OCI-LY3 (cell line): Measurements from ENCODE around the gene KCTD21.

ENCODE experiments used
- H2AFZ ChIP-seq: fragments of 200-600, 300-600 bp; shearing (Covaris generic); 2 replicates; pipeline ENCODE4 v1.6.0; 2014; ENCODE audit warnings: antibody characterized with exemption, low read depth, low read length
- H3K27ac ChIP-seq: fragments of 200-600, 300-600 bp; sonication (generic); 2 replicates; pipeline ENCODE4 v1.5.1; 2014; ENCODE audit warnings: mild to moderate bottlenecking, low read length, moderate library complexity, mixed read lengths
- H3K27me3 ChIP-seq: fragments of 200-600, 300-600 bp; sonication (generic); 2 replicates; pipeline ENCODE4 v1.6.1; 2014; ENCODE audit warnings: low read depth, low read length, mixed read lengths
- H3K36me3 ChIP-seq: fragments of 200-600, 300-600 bp; sonication (generic); replicated peaks from 2 replicates; pipeline ENCODE3; 2014; ENCODE audit warnings: low read depth, low read length, mixed read lengths
- H3K4me1 ChIP-seq: fragments of 300-600, 200-600 bp; sonication (generic); 2 replicates; pipeline ENCODE4 v1.6.1; 2014; ENCODE audit warnings: low read length, mixed read lengths
- H3K4me2 ChIP-seq: fragments of 200-600, 300-600 bp; sonication (generic); 2 replicates; pipeline ENCODE4 v1.6.1; 2014; ENCODE audit warnings: low read length, mixed read lengths
- H3K4me3 ChIP-seq: fragments of 300-600, 200-600 bp; sonication (generic); 2 replicates; pipeline ENCODE4 v1.5.1; 2014; ENCODE audit warnings: antibody characterized with exemption, mild to moderate bottlenecking, low read length, moderate library complexity
- H3K79me2 ChIP-seq: fragments of 300-600, 200-600 bp; shearing (Covaris generic); 2 replicates; pipeline ENCODE4 v1.6.1; 2014; ENCODE audit warnings: mild to moderate bottlenecking, low read length, mixed read lengths
- H3K9ac ChIP-seq: fragments of 300-600, 200-600 bp; shearing (Covaris generic); 2 replicates; pipeline ENCODE4 v1.6.0; 2014; ENCODE audit warnings: mild to moderate bottlenecking, low read length, moderate library complexity
- H3K9me3 ChIP-seq: fragments of 200-600, 300-600 bp; shearing (Covaris generic); 2 replicates; pipeline ENCODE4 v1.6.1; 2014; ENCODE audit warnings: low read length, mixed read lengths; ENCODE audit not compliant: insufficient read depth
- H4K20me1 ChIP-seq: fragments of 200-600, 300-600 bp; sonication (generic); 2 replicates; pipeline ENCODE4 v1.6.1; 2016; ENCODE audit warnings: low read length, mixed read lengths; ENCODE audit not compliant: insufficient read depth
- EZH2phosphoT487 ChIP-seq: fragments of 200-600 bp; shearing (Covaris generic); IDR thresholded peaks from 2 replicates; pipeline ENCODE4 v1.6.1; 2018; ENCODE audit warnings: antibody characterized with exemption, mixed run types, low read depth
- TF ChIP-seq, protein P1 (sequence below): fragments of 200-600, 300-600 bp; sonication (generic); IDR thresholded peaks from 2 replicates; pipeline ENCODE4 v1.5.1; 2014; ENCODE audit warnings: antibody characterized with exemption, low read length, low read depth

KCTD21 gene

DNA sequence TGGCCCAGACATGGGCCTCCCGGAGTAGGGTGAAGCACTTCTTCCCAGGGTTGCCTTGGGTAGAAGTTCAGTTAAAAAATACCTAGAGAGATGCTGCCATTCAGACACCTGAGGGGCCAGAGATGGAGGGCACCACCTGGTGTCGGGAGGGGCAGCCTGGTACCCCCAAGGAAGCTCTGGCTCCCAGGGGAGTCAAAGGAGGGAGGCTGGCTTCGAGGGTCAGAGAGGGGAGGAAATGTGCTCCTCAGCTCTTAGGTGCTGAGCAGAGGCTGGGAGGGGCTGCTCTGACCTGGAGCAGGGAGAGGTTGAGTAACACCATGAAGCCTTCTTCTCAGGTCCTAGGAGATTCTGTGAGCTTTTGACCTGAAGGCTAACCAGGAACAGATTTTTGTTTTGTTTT, 1.4 kb upstream of the KCTD21 start:
- H2AFZ ChIP-seq, result no peak overlapping the region
- no peaks in the 10 kb centered on the region for H3K9me3 ChIP-seq
- no peak overlapping the region for H3K27ac ChIP-seq
- no peaks in the 10 kb centered on the region for H3K27me3 ChIP-seq
- H3K36me3 ChIP-seq, result no peaks in the 10 kb centered on the region
- no peak for TF ChIP-seq EZH2phosphoT487
- TF ChIP-seq, protein P1, sequence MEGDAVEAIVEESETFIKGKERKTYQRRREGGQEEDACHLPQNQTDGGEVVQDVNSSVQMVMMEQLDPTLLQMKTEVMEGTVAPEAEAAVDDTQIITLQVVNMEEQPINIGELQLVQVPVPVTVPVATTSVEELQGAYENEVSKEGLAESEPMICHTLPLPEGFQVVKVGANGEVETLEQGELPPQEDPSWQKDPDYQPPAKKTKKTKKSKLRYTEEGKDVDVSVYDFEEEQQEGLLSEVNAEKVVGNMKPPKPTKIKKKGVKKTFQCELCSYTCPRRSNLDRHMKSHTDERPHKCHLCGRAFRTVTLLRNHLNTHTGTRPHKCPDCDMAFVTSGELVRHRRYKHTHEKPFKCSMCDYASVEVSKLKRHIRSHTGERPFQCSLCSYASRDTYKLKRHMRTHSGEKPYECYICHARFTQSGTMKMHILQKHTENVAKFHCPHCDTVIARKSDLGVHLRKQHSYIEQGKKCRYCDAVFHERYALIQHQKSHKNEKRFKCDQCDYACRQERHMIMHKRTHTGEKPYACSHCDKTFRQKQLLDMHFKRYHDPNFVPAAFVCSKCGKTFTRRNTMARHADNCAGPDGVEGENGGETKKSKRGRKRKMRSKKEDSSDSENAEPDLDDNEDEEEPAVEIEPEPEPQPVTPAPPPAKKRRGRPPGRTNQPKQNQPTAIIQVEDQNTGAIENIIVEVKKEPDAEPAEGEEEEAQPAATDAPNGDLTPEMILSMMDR, result no peak; the same call in 1 of the 2 replicates
- H4K20me1 ChIP-seq, result no peaks in the 10 kb centered on the region
- H3K9ac ChIP-seq, result no peak overlapping the region
- H3K79me2 ChIP-seq, result no peaks in the 10 kb centered on the region
- H3K4me1 ChIP-seq, result peaks cover 22% of the 10 kb centered on the region
- H3K4me2 ChIP-seq, result peak overlapping the region; percentile 76
- H3K4me3 ChIP-seq, result peak overlapping the region; percentile 92; the same call in 1 of the 2 replicates

- Histone ChIP-seq H3K4me1 (peaks cover 22% of the 10 kb centered on the region), H3K79me2 (no peaks in the 10 kb centered on the region)
These were observed 823 bp upstream of the KCTD21 start for GRCh38 chr11:78189174-78189724.

DNA sequence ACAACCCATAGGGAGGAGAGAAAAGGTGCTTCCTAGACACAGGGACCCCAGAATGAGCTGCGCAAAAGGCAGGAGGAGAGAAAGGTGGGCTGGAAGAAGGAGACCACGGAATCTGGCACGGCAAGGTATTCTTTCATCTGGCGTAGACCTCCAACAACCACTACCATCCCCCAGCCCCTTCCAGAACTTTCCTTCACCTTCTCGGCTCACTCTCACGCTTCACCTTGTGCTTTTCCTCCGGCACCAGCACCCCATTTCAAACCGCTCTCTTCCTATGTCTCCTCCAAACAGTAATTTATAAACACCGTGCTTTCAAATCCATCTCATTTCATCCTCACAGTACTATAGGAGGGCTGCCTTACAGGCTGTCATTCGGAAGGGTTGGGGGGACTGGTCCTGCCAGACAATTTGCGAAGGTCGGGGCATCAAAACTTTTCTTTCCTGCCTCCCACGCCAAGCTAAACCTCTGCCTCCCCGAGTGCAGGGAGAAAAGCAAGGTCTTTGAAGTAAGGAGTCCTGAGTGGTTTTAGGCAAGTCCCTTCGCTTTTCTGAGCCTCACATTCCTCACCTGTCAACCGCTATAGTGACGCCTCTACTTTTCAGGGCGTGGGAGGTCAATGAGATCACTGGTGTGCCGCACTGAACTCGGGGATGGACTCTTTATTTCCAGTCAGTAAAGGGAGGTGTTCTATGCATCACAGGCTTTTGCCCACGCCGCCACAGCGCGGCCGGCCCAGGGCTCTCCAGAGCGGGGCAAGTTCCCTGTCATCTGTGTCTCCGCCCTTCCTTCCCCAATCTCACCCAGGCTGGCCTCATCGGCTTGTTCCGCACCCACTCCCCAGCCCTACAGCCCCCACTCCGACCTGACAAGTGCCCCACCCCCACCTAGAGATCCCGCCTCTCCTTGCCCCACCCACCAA, 800 bp downstream of the KCTD21 start:
- Histone ChIP-seq H3K27ac (no peak overlapping the region), H3K4me3 (peak overlapping the region; percentile 92), H4K20me1 (no peaks in the 10 kb centered on the region), H3K4me2 (peak overlapping the region; percentile 94), H3K9ac (peak overlapping the region; percentile 83), H2AFZ (peak overlapping the region; percentile 51; the same call in 1 of the 2 replicates), H3K79me2 (no peaks in the 10 kb centered on the region), H3K27me3 (no peaks in the 10 kb centered on the region), H3K36me3 (no peaks in the 10 kb centered on the region), H3K9me3 (no peaks in the 10 kb centered on the region), H3K4me1 (peaks cover 19% of the 10 kb centered on the region)
- TF ChIP-seq, protein P1, result no peak
- TF ChIP-seq EZH2phosphoT487, result no peak

More at GRCh38 chr11:78189174-78189724, 823 bp upstream of the KCTD21 start:
- Histone ChIP-seq H3K4me2 (peak overlapping the region; percentile 76), H3K36me3 (no peaks in the 10 kb centered on the region), H3K27me3 (no peaks in the 10 kb centered on the region), H3K9me3 (no peaks in the 10 kb centered on the region), H3K27ac (no peak overlapping the region), H3K4me3 (peak overlapping the region; percentile 92), H2AFZ (peak overlapping the region; percentile 75; the same call in 1 of the 2 replicates), H3K9ac (peak overlapping the region; percentile 77), H4K20me1 (no peaks in the 10 kb centered on the region)
- TF ChIP-seq, protein P1, result no peak
- no peak for TF ChIP-seq EZH2phosphoT487

- H4K20me1 ChIP-seq, result no peaks in the 10 kb centered on the region
- peaks cover 3% of the 10 kb centered on the region for H3K36me3 ChIP-seq
- no peaks in the 10 kb centered on the region for H3K27me3 ChIP-seq
- no peak overlapping the region for H3K4me3 ChIP-seq
- no peak overlapping the region for H2AFZ ChIP-seq
- no peaks in the 10 kb centered on the region for H3K4me1 ChIP-seq
- no peak overlapping the region for H3K9ac ChIP-seq
- no peak overlapping the region for H3K4me2 ChIP-seq
- TF ChIP-seq, protein P1, result no peak
- TF ChIP-seq EZH2phosphoT487, result no peak
- no peaks in the 10 kb centered on the region for H3K79me2 ChIP-seq
- 0 out of 2 replicates have a peak, but pooled peaks cover 3% of the 10 kb centered on the region for H3K9me3 ChIP-seq
- no peak overlapping the region for H3K27ac ChIP-seq
These were observed 7.2 kb downstream of the KCTD21 start for GRCh38 chr11:78181185-78181584.
